ENCODE measurements around the gene OPN5. TPM values are rescaled to one million over a fixed set of nuclear protein-coding genes. Genes with fewer than 3 reads are reported as not detected.

The OPN5 gene
- total and polyA plus RNA-seq, 4 donors = 0.12 TPM; not detected in 3

GRCh38 chr6:47780510-47781356 is 1.1 kb upstream of the OPN5 start:
- Histone ChIP-seq H3K9ac (ENCODE audit: insufficient read depth in 1 of 2, low read length in 2 of 2) (no peak overlapping the region), H3K4me1 (ENCODE audit: control insufficient read depth in 5 of 5, insufficient read depth in 5 of 5, low read length in 5 of 5) (peaks cover 0 to 2% (median 0%) of the 10 kb centered on the region in 5 donors), H3K27me3 (ENCODE audit: control insufficient read depth in 3 of 3, insufficient read depth in 3 of 3, low read length in 2 of 3) (no peaks in the 10 kb centered on the region), H3K4me3 (no peak overlapping the region), H3K36me3 (ENCODE audit: control insufficient read depth in 4 of 4, insufficient read depth in 4 of 4, low read length in 4 of 4) (no peaks in the 10 kb centered on the region), H3K27ac (ENCODE audit: low read depth in 1 of 2, low read length in 1 of 2) (no peak overlapping the region), H3K9me3 (ENCODE audit: control insufficient read depth in 4 of 4, insufficient read depth in 3 of 4, low read length in 3 of 4) (no peaks in the 10 kb centered on the region)
- 0 to 1% methylated on average over 6 of the region's 6 CpGs for WGBS, 2 donors
- peak; percentile 8 for TF ChIP-seq CTCF (IDR thresholded peaks at IDR 0.05; ENCODE audit: control extremely low read depth, extremely low read depth)
- ATAC-seq (ENCODE audit: insufficient read depth, low FRiP score) (peak; percentile 88), DNase-seq (peak; percentile 44 to 81 (median 74))

GRCh38 chr6:47785182-47785581 is 3.4 kb downstream of the OPN5 start:
- ATAC-seq (ENCODE audit: insufficient read depth, low FRiP score) (no peak), DNase-seq (no peak)
- 70 to 76% methylated on average over 2 of the region's 2 CpGs for WGBS, 2 donors

GRCh38 chr6:47787620-47788497 is 6.0 kb downstream of the OPN5 start:
- Histone ChIP-seq H3K27me3 (ENCODE audit: control insufficient read depth in 3 of 3, insufficient read depth in 3 of 3, low read length in 2 of 3) (no peaks in the 10 kb centered on the region), H3K4me3 (no peak overlapping the region), H3K27ac (ENCODE audit: low read depth in 1 of 2, low read length in 1 of 2) (no peak overlapping the region), H3K9me3 (ENCODE audit: control insufficient read depth in 4 of 4, insufficient read depth in 3 of 4, low read length in 3 of 4) (no peaks in the 10 kb centered on the region), H3K9ac (ENCODE audit: insufficient read depth in 1 of 2, low read length in 2 of 2) (no peak overlapping the region), H3K36me3 (ENCODE audit: control insufficient read depth in 4 of 4, insufficient read depth in 4 of 4, low read length in 4 of 4) (no peaks in the 10 kb centered on the region), H3K4me1 (ENCODE audit: control insufficient read depth in 5 of 5, insufficient read depth in 5 of 5, low read length in 5 of 5) (peaks cover 0 to 2% (median 0%) of the 10 kb centered on the region in 5 donors)
- 23 to 26% methylated on average over 20 of the region's 20 CpGs for WGBS, 2 donors
- ATAC-seq (ENCODE audit: insufficient read depth, low FRiP score) (peak; percentile 83), DNase-seq (peak; percentile 65 to 71 (median 65))
- peak; percentile 74 for TF ChIP-seq CTCF (IDR thresholded peaks at IDR 0.05; ENCODE audit: control extremely low read depth, extremely low read depth)

More at GRCh38 chr6:47785182-47785581, 3.4 kb downstream of the OPN5 start:
- Histone ChIP-seq H3K36me3 (ENCODE audit: control insufficient read depth in 4 of 4, insufficient read depth in 4 of 4, low read length in 4 of 4) (no peaks in the 10 kb centered on the region), H3K4me3 (no peak overlapping the region), H3K9ac (ENCODE audit: insufficient read depth in 1 of 2, low read length in 2 of 2) (no peak overlapping the region), H3K27me3 (ENCODE audit: control insufficient read depth in 3 of 3, insufficient read depth in 3 of 3, low read length in 2 of 3) (no peaks in the 10 kb centered on the region), H3K27ac (ENCODE audit: low read depth in 1 of 2, low read length in 1 of 2) (no peak overlapping the region), H3K4me1 (ENCODE audit: control insufficient read depth in 5 of 5, insufficient read depth in 5 of 5, low read length in 5 of 5) (peaks cover 0 to 2% (median 0%) of the 10 kb centered on the region in 5 donors), H3K9me3 (ENCODE audit: control insufficient read depth in 4 of 4, insufficient read depth in 3 of 4, low read length in 3 of 4) (no peaks in the 10 kb centered on the region)
- no peak for TF ChIP-seq CTCF (IDR thresholded peaks at IDR 0.05; ENCODE audit: control extremely low read depth, extremely low read depth)
